K562 (cell line): ENCODE results near the gene POP7. TPM values are rescaled to one million over a fixed set of nuclear protein-coding genes. Genes with fewer than 3 reads are reported as not detected.
A peak's percentile ranks its signal among the peaks of the same experiment; 100 is the strongest.

ENCODE experiments used
- CBFA2T3 ChIP-seq: fragments of 450-650 bp; IDR thresholded peaks from 2 replicates; pipeline ENCODE4 v1.6.1; 2017
- CBX1 ChIP-seq: sonication (generic); IDR thresholded peaks from 2 replicates; pipeline ENCODE4 v1.6.1; 2016; ENCODE audit warnings: antibody characterized with exemption, low read depth, mild to moderate bottlenecking
- CREM ChIP-seq: IDR thresholded peaks from 2 replicates; pipeline ENCODE4 v1.6.1; 2014; ENCODE audit warnings: antibody characterized with exemption, low read depth
- ESRRA ChIP-seq: fragments of 450-650 bp; IDR thresholded peaks from 2 replicates; pipeline ENCODE4 v1.6.1; 2014; ENCODE audit warnings: low read depth, mild to moderate bottlenecking, moderate library complexity, borderline replicate concordance
- FOXA1 ChIP-seq: fragments of 450-650 bp; IDR thresholded peaks from 2 replicates; pipeline ENCODE4 v1.6.1; 2016; ENCODE audit warnings: mild to moderate bottlenecking, borderline replicate concordance
- GTF2E2 ChIP-seq: fragments of 200-800 bp; sonication (Bioruptor generic); IDR thresholded peaks from 2 replicates; pipeline ENCODE4 v1.6.1; 2016; ENCODE audit warnings: missing genetic modification characterization, missing compliant biosample characterization
- HMGN3 ChIP-seq: IDR thresholded peaks from 2 replicates; pipeline ENCODE4 v1.6.1; 2011; ENCODE audit warnings: borderline replicate concordance, low read depth, mild to moderate bottlenecking, mixed read lengths, low read length; ENCODE audit not compliant: insufficient read length; ENCODE audit errors: extremely low read depth
- ILF3 ChIP-seq: fragments of 450-650 bp; IDR thresholded peaks from 2 replicates; pipeline ENCODE4 v1.6.1; 2018; ENCODE audit warnings: antibody characterized with exemption, mild to moderate bottlenecking, moderate library complexity, borderline replicate concordance
- KHSRP ChIP-seq: fragments of 450-650 bp; IDR thresholded peaks from 2 replicates; pipeline ENCODE4 v1.6.1; 2017
- NONO ChIP-seq, 2 experiments: fragments of 200-400 bp in 1 of 2; fragments of 450-650 bp in 1 of 2; formaldehyde crosslinking in 1 of 2; IDR thresholded peaks; 2 replicates each; pipeline ENCODE4 v1.6.1; 2017; ENCODE audit warnings: low read depth in 2 of 2, mild to moderate bottlenecking in 2 of 2, moderate library complexity in 2 of 2, low read length in 1 of 2
- PHF20 ChIP-seq: fragments of 450-650 bp; IDR thresholded peaks from 2 replicates; pipeline ENCODE4 v1.6.1; 2018; ENCODE audit not compliant: partially characterized antibody
- PKNOX1 ChIP-seq: fragments of 450-650 bp; IDR thresholded peaks from 2 replicates; pipeline ENCODE4 v1.6.1; 2016
- POLR2A ChIP-seq: fragments of 450-650 bp; conservative IDR thresholded peaks from 2 replicates; pipeline ENCODE4 v1.6.1; 2016
- RHOXF2B ChIP-seq: fragments of 250-450 bp; sonication (Bioruptor Pico); conservative IDR thresholded peaks from 2 replicates; pipeline ENCODE4 v1.5.1; 2021
- SIN3A ChIP-seq, 2 experiments: fragments of 150-350 bp in 1 of 2; IDR thresholded peaks; 2 replicates each; pipeline ENCODE4 v1.6.1; 2011 to 2016; ENCODE audit warnings: borderline replicate concordance in 2 of 2, low read depth in 2 of 2, low read length in 2 of 2, mild to moderate bottlenecking in 2 of 2, moderate library complexity in 2 of 2; ENCODE audit not compliant: control insufficient read depth in 1 of 2
- THRAP3 ChIP-seq: fragments of 450-650 bp; IDR thresholded peaks from 2 replicates; pipeline ENCODE4 v1.6.1; 2016; ENCODE audit warnings: mild to moderate bottlenecking, inconsistent platforms, borderline replicate concordance
- TOE1 ChIP-seq, 2 experiments: fragments of 450-650 bp in 1 of 2; sonication (generic) in 1 of 2; formaldehyde crosslinking in 1 of 2; IDR thresholded peaks; 2 replicates each; pipeline versions ENCODE4 v1.7.1 to v1.8.0; 2016 to 2022; ENCODE audit warnings: borderline replicate concordance in 2 of 2, mild to moderate bottlenecking in 2 of 2, antibody characterized with exemption in 1 of 2, inconsistent platforms in 1 of 2, low read depth in 1 of 2, missing genetic modification reagents in 1 of 2, moderate library complexity in 1 of 2
- ZNF436 ChIP-seq: fragments of 250-450, 450-650 bp; sonication (Bioruptor Pico); formaldehyde crosslinking; IDR thresholded peaks from 2 replicates; pipeline ENCODE4 v1.7.0; 2020; ENCODE audit warnings: mild to moderate bottlenecking
- ZNF740 ChIP-seq, 3 experiments: fragments of 200-800 bp in 1 of 3; sonication (Bioruptor generic) in 1 of 3; sonication (generic) in 1 of 3; formaldehyde crosslinking in 1 of 3; IDR thresholded peaks; 2 replicates each; pipeline versions ENCODE4 v1.6.1 to v1.8.0; 2016 to 2022; ENCODE audit warnings: mild to moderate bottlenecking in 2 of 3, missing compliant biosample characterization in 2 of 3, missing genetic modification characterization in 2 of 3, missing genetic modification reagents in 1 of 3
- ZNF778 ChIP-seq: fragments of 450-650 bp; formaldehyde crosslinking; IDR thresholded peaks from 2 replicates; pipeline ENCODE4 v1.4.0; 2020; ENCODE audit warnings: mild to moderate bottlenecking, moderate library complexity
- polyA plus RNA-seq, 8 experiments: library from polyadenylated mRNA; depleted of rRNA in 4 of 8; stranded (reverse) in 5 of 8; unstranded in 3 of 8; fragments of >200 nt; fragmentation: Nextera tagmentation in 2 of 8; fragmentation: Illumina TruSeq in 1 of 8; extraction: Ambion mirVana in 2 of 8; extraction: Trizol in 1 of 8; gene quantifications; 2 replicates each; pipeline versions ENCODE4 v1.2.1 to v1.2.3, GENCODE V29; 2011 to 2014; ENCODE audit warnings: inconsistent platforms in 1 of 8, missing spikeins in 1 of 8
- total RNA-seq, 7 experiments: library from RNA; depleted of rRNA in 6 of 7; stranded (reverse); fragments of >200 nt in 6 of 7; fragmentation: Illumina TruSeq in 2 of 7; extraction: Trizol in 2 of 7; gene quantifications; 2 replicates each; pipeline versions ENCODE4 v1.2.1 to v1.2.3, GENCODE V29; 2011 to 2021; ENCODE audit warnings: low replicate concordance in 1 of 7
- TF ChIP-seq, protein P1 (sequence below): fragments of 450-650 bp; IDR thresholded peaks from 2 replicates; pipeline ENCODE4 v1.6.1; 2016; ENCODE audit warnings: antibody characterized with exemption
- TF ChIP-seq, protein P2 (sequence below): fragments of 450-650 bp; IDR thresholded peaks from 2 replicates; pipeline ENCODE4 v1.6.1; 2018; ENCODE audit not compliant: partially characterized antibody

POP7 gene
- total and polyA plus RNA-seq, 9 of the 15 experiments (the other 6 are each of a cell fraction or from before 2014, with no cell fraction given): 11.5 to 163 (median 68.9) TPM

- no peak for TF ChIP-seq ESRRA
- 0 out of 2 replicates have a peak, but pooled peaks have one; percentile 61 for TF ChIP-seq ZNF740 (CRISPR knock-in tag; IDR thresholded peaks at IDR 0.05)
- TF ChIP-seq ZNF740 (tag; IDR thresholded peaks at IDR 0.05): no peak
- TF ChIP-seq, protein P1, sequence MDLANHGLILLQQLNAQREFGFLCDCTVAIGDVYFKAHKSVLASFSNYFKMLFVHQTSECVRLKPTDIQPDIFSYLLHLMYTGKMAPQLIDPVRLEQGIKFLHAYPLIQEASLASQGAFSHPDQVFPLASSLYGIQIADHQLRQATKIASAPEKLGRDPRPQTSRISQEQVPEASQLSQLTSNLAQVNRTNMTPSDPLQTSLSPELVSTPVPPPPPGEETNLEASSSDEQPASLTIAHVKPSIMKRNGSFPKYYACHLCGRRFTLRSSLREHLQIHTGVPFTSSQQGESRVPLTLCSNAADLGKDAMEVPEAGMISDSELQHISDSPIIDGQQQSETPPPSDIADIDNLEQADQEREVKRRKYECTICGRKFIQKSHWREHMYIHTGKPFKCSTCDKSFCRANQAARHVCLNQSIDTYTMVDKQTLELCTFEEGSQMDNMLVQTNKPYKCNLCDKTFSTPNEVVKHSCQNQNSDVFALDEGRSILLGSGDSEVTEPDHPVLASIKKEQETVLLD: no peak
- no peak for TF ChIP-seq TOE1 (IDR thresholded peaks at IDR 0.05; ENCODE audit: borderline replicate concordance)
- no peak for TF ChIP-seq TOE1 (CRISPR knock-in tag; IDR thresholded peaks at IDR 0.05; ENCODE audit: borderline replicate concordance, low read depth)
- TF ChIP-seq ZNF778 (CRISPR knock-in tag): no peak
- TF ChIP-seq HMGN3: peak; percentile 32
- TF ChIP-seq SIN3A (IDR thresholded peaks at IDR 0.05; ENCODE audit: borderline replicate concordance in 2 of 2, control insufficient read depth in 1 of 2, low read depth in 2 of 2, low read length in 2 of 2): no peak
- TF ChIP-seq PKNOX1: no peak
- no peak for TF ChIP-seq ZNF436 (CRISPR knock-in tag)
- TF ChIP-seq POLR2A: 0 out of 2 replicates have a peak, but pooled peaks have one; percentile 10
- TF ChIP-seq CBX1: no peak
- no peak for TF ChIP-seq GTF2E2 (tag)
- no peak for TF ChIP-seq THRAP3
- no peak for TF ChIP-seq KHSRP
- no peak for TF ChIP-seq ILF3
- no peak for TF ChIP-seq NONO (IDR thresholded peaks at IDR 0.05; ENCODE audit: low read depth in 2 of 2, low read length in 1 of 2)
- TF ChIP-seq, protein P2, sequence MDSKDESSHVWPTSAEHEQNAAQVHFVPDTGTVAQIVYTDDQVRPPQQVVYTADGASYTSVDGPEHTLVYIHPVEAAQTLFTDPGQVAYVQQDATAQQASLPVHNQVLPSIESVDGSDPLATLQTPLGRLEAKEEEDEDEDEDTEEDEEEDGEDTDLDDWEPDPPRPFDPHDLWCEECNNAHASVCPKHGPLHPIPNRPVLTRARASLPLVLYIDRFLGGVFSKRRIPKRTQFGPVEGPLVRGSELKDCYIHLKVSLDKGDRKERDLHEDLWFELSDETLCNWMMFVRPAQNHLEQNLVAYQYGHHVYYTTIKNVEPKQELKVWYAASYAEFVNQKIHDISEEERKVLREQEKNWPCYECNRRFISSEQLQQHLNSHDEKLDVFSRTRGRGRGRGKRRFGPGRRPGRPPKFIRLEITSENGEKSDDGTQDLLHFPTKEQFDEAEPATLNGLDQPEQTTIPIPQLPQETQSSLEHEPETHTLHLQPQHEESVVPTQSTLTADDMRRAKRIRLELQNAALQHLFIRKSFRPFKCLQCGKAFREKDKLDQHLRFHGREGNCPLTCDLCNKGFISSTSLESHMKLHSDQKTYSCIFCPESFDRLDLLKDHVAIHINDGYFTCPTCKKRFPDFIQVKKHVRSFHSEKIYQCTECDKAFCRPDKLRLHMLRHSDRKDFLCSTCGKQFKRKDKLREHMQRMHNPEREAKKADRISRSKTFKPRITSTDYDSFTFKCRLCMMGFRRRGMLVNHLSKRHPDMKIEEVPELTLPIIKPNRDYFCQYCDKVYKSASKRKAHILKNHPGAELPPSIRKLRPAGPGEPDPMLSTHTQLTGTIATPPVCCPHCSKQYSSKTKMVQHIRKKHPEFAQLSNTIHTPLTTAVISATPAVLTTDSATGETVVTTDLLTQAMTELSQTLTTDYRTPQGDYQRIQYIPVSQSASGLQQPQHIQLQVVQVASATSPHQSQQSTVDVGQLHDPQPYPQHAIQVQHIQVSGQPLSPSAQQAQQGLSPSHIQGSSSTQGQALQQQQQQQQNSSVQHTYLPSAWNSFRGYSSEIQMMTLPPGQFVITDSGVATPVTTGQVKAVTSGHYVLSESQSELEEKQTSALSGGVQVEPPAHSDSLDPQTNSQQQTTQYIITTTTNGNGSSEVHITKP: peak; percentile 59
- TF ChIP-seq CBFA2T3: peak; percentile 19; the same call in 1 of the 2 replicates
- no peak for TF ChIP-seq PHF20
- no peak for TF ChIP-seq CREM
- no peak for TF ChIP-seq RHOXF2B (CRISPR knock-in tag)
- TF ChIP-seq FOXA1: no peak
Measured at GRCh38 chr7:100682228-100682741, 23.6 kb upstream of the POP7 start (continued).
